Daoy (cell line): ENCODE results near the gene SNX25. TPM values are rescaled to one million over a fixed set of nuclear protein-coding genes. Genes with fewer than 3 reads are reported as not detected.
A peak's percentile ranks its signal among the peaks of the same experiment; 100 is the strongest.
"Not testable (repeated sequence)": the region's sequence is repeated elsewhere in the genome, so short reads cannot be mapped to it uniquely, and the experiment has no call there.

Experiments used
- DNase-seq: peaks from one replicate; pipeline ENCODE4 v3.0.0-alpha.2; 2015; ENCODE audit warnings: low read depth
- total RNA-seq: library from RNA; depleted of rRNA; stranded (reverse); fragments of >200 nt; shearing (Covaris generic); gene quantifications from 2 replicates; pipeline ENCODE4 v1.2.3, GENCODE V29; 2014

SNX25 gene
- total RNA-seq, 1 experiment from 2014 or later, result 14.8 TPM

DNA sequence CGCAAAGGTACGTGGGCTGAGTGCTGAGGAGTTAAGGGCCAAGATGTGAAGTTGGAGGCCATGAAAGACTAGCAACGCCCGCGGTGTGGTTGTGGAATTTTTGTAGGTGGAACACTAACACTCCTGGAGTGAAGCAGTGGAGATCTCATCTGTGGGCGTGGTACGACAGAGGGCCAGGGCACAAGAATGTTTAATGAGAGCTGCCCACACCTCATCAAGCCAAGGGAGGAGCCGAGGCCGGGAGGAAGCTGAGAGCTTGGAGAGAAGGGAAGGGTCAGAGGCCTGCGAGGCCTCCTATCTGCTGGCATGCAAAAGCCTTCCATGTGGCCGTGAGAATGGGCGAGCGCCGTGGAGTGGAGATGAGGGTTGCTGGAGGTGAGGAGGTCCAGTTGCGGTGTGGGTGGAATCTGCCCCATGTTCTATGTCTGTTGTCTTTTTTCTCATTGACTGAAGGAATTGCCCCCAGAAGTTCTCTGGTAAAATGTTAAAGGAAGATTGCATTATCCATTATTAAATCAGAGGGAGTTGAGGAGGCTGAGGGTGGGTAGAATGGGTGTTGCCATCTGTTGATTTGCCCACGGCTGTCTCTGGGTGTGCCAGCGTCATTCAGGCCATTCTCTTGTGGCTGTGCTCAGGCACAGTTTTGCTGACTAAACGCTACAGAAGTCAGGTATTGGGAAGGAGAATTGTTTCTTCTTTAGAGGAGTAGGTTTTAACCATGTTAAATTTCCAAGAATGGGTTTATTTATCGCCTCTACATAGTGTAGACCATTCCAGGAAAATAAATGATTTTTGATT, 19.8 kb downstream of the SNX25 start:
- DNase-seq, result no peak

DNA sequence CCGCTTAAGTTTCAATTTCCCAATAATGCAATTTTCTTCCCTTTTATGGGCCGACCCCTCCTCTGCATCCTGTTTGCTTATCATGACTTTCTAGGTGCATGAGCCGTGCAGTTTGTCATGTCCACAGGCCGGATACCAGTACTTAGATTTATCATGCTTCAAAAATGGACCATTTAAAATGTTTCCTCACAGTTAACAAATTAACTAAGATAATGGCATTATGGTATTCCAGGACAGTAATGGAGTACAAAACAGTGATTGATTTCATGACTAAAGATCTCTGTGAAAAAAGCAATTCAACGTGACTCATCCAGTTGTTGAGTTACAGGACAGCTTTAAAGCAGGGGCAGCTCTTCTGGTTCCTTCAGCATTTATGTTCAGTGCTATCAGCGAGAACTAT, 23.0 kb downstream of the SNX25 start:
- DNase-seq, result no peak

DNA sequence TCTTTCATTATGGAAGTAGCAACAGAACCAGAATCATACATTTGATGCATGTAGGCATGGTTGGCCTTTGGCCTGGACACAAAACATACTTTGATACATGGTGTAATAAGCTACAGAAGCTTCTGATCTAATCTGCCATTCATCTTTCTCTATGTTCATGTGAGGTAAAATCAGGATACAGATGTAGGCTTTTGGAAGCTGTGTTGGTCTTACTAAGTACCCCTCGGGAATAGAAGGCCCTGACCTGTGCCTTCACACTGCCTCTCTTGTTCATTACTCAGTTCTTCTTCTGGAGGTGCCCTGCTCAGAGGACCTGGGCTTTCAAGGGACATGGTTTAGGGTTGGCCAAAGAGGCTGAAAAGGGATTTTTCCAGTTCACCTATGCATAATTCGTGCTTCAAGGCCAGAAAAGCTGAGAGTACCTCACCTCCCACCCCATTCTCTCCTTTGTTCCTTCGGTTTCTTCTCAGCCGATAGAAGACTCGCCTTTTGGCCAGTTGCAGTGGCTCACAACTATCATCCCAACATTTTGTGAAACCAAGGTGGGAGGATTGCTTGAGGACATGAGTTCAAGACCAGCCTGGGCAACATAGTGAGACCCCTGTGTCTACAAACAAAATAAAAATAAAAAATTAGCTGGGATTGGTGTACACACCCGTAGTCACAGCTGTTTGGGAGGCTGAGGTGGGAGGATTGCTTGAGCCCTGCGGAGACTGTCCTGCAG, 25.9 kb downstream of the SNX25 start:
- DNase-seq, result no peak

DNA sequence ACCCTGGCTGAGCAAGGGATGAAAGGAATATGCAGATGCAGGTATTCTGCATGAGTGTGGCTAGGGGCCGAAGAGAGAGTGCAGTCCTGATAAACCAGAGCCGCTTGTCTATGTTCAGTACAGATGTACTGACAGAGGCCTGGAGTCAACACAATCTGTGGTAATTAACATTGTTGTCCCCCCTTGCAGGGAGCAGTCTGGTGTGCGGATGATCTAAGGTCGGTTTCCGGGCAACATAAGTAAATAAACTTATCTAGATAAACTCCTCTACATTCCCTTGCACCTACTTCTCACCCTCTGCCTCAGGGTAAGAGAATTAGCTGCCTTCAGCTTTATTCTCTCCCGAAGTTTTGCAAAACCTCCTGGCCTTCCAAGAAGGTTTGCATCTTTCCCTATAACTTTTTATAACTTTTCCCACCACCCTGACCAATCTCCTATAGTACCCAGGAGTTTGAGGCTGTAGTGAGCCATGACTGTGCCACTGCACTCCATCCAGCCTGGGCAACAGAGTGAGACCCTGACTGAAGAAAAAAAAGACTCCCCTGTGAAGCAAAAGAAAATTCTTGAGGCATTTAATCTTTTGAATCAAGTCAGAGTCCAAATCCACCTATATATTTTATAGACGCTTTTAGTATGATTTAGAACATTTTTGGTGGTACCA, 26.6 kb downstream of the SNX25 start:
- peak; percentile 49 for DNase-seq

DNA sequence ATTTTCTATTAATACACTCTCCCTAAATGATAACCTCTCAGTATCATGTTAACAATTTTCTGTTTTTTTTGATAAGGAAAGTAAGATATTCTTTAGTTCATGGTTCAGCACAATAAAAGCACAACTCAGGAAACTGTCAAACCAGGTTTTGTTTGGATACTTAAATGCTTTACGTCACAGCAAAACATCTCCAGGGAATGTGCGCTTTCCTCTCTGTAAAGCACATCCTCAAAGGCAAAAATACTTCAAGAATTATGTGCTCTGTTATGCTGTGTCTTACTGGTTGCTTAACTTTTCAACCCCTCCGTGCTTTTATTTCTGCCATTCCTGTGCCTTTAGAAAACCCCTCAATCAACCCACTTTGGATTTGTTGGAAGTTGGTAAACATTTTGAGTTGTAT, 27.8 kb downstream of the SNX25 start:
- no peak for DNase-seq

DNA sequence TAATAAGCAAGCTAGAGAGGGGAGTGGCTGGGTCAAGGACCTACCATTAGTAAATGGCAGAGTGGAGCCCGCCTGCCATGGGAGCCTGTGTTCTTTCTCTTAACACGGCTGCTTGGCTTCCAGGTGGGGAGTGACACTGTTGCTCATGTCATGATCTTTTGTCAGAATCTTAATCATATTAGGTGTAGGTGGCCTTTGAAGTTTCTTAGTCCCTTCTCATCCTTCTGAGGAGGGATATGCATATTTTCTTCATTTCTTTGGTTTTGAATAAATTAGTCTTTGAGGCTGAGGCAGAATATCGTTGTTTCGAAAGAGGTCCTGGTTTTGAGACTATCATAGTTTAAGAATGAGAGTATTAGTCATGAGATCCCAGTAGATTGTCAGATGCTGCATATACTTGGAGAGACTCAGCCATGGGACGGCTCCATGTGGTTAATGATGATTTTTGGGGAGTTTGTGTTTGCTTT, 28.9 kb downstream of the SNX25 start:
- no peak for DNase-seq

DNA sequence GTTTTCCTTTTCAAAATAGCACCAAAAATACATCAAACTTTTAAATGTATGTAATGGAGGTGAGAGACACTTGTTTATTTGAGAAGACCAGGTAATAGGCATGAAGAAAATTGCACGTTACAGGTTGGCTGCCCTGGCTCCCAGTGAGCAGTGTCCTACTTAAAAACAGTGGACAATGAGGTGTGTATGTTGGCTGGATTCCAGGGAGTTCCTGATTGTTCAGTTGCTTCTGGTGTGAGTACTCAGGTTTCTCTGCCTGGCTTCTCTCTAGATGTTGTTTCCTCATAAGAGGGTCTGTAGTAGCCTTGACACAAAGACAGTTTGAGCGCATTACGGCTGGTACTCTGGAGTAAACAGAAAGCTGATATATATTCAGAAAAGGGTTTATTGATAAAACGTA, 29.4 kb downstream of the SNX25 start:
- no peak for DNase-seq

DNA sequence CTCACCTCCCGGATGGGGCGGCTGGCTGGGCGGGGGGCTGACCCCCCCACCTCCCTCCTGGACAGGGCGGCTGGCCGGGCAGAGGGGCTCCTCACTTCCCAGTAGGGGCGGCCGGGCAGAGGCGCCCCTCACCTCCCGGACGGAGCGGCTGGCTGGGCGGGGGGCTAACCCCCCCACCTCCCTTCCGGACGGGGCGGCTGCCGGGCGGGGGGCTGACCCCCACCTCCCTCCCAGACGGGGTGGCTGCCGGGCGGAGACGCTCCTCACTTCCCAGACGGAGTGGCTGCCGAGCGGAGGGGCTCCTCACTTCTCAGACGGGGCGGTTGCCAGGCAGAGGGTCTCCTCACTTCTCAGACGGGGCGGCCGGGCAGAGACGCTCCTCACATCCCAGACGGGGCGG, 31.1 kb downstream of the SNX25 start:
- DNase-seq, result not testable (repeated sequence)

DNA sequence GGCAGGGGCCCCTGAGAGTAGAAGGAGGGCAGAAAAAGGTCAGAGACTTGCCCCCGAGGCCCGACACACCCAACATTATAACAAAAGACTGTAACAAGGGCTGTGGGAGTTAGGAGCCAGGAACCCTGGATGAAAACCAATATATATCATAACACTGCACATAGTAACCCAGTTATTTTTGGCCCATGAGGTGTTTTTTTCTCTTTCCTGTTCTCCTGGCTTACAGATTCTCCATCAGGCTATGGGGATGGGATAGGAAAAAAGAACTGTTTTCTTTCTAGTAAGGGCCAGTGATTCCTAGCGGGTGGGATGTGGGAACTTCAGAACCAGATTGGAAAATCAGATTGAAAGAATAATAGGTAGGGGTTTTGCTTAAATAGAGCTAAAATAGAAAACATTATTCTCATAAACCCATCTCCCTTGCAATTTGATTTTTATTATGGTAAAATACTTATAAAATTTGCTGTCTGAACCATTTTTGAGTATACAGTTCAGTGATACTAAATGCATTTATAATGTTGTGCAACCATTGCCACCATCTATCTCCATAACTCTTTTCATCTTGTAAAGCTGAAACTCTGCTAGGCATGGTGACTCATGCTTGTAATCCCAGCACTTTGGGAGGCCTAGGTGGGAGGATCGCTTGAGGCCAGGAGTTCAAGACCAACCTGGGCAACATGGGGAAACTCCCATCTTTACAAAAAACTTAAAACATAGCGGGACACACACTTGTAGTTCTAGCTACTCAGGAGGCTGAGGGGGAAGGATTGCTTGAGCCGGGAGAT, 33.5 kb downstream of the SNX25 start:
- no peak for DNase-seq

DNA sequence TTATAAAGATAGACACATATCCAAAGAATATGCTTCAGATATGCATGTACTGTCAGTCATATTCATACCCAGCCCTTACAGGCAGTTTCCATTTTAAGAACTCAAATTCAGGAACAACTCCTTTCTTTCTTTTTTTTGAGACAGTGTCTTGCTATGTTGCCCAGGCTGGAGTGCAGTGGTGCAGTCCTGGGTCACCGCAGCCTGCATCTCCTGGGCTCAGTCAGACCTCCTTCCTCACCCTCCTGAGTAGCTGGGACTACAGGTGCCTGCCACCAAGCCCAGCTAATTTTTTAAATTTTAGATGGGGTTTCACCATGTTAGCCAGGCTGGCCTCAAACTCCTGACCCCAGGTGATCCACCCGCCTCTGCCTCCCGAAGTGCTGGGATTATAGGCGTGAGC, 34.5 kb downstream of the SNX25 start:
- DNase-seq, result no peak

DNA sequence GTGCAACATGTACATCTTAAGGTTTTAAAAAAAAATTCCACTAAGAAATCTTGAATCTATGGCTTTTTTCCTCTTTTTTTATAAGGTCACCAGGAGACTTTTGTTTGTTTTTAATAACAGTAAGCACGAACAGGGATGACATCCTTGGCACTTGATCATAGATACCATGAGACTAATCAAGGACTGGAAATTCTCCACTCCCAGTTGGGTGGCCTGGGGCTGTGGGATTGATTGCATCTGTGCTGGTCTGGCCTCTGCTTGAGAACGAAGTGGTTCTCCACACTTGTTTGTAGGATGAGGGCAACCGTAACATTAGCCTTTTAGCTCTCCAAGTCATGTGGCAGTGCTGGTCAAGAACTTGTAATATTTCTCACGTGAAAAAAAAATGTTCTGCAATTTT, 35.4 kb downstream of the SNX25 start:
- no peak for DNase-seq

DNA sequence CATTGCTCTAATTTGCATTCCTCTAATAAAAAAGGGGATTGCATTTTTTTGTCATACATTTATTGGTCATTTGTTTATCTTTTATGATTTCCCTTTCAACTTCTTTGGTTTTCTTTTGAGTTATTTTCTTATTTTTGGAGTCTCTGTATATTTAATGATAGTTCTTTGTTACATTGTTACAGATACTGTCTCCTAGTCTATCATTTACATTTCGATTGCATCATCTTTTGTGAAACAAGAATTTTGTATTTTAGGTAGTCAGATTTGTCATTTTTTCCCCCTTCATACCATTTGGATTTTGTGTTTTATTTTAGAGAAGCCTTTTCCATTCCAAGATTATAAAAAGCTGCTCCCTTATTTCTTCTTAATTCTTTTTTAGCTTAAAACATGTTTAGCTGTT, 37.1 kb downstream of the SNX25 start:
- DNase-seq, result no peak

DNA sequence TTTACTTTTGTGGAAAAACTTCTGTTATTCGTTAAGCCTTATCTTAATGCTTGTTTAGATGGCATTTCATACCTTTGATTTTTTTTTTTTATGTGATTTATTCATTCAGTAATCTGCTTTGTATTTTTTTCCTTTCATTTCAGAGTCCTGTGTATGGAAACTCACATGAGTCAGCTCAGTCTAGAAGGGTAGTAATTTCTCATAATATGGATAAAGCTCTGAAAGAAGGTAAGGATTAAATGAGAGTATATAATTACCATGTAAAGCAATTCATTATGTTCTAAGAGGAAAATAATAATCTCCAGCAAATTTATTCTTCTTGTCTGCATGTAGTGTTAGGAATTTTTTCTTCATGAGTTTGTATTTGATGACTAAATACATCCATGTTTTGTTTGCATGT, 37.8 kb downstream of the SNX25 start:
- DNase-seq, result no peak

DNA sequence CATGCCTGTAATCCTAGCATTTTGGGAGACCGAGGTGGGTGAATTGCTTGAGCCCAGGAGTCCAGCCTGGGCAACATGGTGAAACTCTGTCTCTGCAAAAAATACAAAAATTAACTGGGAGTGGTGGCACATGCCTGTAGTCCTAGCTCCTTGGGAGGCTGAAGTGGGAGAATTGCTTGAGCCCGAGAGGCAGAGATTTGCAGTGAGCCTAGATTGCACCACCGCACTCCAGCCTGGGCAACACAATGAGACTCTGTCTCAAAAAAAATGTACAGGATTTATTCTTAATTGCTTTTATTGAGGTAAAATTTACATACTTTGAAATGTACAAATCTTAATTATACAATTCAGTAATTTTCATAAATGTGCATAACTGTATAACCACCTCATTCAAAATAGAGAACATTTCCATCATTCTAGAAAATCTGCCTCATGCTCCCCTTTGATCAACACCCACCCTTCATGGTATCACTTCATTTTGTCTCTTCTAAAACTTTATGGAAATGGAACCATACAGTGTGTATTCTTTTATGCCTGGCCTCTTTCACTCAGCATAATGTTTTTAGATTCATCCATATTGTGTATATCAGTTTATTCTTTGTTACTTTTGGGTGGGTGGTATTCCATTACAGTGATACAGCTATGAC, 39.1 kb downstream of the SNX25 start:
- no peak for DNase-seq

DNA sequence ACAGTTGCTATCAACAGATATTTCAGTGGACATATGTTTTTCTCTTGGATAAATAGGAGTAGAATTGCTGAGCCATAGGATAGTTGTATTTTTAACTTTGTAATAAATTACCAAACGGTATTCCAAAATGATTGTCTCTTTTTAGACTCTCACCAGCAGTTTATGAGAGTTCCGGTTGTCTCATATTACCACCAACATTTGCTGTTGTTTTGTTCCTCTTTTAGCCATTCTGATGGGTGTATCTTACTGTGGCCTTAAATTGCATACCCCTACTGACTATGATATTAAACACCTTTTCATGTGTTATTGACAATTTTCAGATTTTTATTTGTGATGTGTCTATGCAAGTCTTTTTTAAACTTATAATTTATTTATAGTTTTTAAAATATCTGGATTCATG, 39.7 kb downstream of the SNX25 start:
- no peak for DNase-seq

DNA sequence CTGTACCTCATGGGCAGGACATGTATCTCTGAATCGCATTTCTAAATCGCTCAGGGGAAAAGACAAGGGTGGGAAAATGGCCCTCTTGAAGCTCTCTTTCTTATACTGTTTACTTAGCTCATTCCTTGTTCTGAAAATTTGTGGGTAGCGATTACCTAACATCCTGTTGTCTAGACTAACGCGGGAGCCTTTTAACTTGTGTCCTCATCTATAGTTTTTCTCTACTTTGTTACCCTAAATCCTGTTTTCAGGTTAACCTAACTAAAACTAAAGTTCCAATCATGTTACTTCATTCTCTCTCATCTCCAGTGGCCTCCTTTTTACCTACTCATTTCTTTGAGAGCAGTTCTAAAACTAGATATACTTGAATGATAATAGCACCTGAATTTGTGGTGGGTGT, 45.0 kb downstream of the SNX25 start:
- peak; percentile 13 for DNase-seq

DNA sequence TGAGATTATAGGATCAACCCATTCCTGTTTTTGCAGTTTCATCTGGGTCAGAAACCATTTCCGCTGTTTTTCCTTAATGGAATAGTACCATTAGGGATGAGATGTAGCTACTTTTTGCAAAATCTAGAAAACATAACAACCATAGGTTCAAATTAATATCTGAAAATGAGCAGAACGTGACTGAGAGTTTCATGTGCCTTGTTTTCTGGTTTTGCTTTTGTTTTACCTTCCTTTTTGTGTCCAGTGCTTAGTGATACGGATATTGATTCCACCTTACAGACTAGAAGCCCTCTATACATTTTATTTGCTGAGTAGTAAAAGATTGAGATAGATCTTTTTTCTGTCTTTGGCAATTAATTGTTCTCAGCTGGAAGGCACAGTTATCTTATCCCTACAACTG, 46.5 kb downstream of the SNX25 start:
- DNase-seq, result no peak

DNA sequence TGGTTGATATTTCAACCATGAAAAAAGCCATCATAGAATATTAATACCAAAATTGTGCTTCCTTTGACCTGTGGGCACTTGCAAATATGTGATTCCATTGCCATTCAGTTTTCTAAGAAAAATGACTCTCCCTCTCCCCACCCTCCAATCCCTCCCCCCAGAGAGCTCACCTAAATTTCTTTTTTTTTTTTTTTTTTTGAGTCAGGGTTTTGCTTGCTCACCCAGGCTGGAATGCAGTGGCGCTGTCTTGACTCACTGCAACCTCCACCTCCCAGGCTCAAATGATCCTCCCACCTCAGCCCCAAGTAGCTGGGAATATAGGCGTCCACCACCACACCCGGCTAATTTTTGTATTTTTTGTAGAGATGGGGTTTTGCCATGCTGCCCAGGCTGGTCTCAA, 47.0 kb downstream of the SNX25 start:
- DNase-seq, result peak; percentile 80

DNA sequence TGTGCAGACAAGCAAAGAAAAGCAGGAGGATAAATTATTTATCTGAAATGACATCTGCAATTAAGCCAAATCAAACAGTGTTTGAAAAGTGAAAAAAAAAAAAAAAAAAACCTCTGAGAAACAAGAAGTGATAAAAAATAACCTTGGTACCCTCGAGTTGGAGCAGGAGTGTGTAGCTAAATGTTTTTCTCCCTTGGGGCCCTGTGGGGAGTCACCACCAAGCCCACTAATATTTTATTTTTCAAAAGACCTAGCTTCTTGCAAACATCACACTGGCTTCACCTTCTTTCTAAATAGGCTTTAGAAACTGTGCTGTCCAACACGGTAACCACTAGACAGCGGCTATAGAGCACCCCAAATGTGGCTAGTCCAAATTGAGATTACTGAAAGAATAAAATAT, 47.7 kb downstream of the SNX25 start:
- DNase-seq, result no peak

DNA sequence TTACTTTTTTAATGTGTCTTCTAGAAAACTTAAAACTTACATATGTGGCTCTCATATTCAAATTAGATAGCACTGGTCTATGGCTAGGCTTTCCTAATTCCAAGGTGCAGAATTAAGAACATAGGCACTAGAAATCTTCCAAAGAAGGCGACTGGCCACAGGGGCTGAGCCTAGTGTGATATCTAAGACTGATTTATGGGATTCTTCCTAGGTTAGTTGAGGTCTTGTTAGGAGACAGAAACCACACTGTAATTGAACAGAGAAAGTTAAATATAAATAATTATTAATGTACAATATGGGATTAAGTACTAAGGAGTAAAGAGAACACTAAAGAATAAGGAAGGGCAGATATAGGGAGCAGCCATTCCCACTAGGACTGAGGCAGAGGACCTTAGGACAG, 48.3 kb downstream of the SNX25 start:
- no peak for DNase-seq

DNA sequence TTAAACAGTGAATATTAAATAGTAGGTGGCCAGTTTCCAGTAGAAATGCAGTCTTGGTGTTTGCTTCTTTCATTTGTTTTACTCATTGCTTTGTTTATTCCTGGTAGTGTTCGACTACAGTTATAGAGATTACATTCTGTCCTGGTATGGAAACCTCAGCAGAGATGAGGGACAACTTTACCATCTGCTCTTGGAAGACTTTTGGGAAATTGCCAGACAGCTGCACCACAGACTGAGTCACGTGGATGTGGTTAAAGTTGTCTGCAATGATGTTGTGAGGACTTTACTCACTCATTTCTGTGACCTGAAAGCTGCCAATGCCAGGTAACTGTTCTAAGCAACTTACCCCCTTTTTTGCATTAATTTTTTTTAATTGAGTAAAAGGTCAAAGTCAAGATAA, 49.3 kb downstream of the SNX25 start:
- DNase-seq, result peak; percentile 29

DNA sequence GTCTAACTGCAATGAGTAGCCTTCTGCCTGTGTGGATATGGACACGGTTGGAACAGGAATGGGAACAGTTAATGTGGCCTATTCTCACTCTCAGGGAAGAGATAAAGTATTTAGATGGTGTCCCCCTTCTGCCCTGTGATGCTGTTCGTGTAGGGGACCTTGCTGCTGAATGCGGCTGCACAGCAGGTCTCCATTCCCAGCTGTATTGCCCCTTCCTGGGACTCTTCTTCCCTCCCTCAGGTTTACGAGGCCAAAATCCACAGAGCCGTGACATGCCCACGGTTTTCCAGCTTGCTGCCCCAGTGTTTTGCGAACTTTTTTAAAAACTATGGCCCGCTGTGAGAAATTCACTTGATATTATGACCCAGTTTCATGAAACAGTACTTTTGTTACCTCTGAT, 50.3 kb downstream of the SNX25 start:
- no peak for DNase-seq
